Caco-2 (cell line): Measurements from ENCODE around the gene PHPT1. TPM values are rescaled to one million over a fixed set of nuclear protein-coding genes. Genes with fewer than 3 reads are reported as not detected.

Source experiments
- BruUV-seq: library from RNA; stranded (reverse); fragments of 400-500 nt; replicated peaks from 2 replicates; lab custom pipeline; 2021; lab: Mats Ljungman, UMichigan
- CTCF ChIA-PET: fragments of 300-600 bp; sonication (Branson Sonifier 250); formaldehyde crosslinking; loops from one replicate; lab custom pipeline; 2022; ENCODE audit warnings: antibody characterized with exemption; lab: Charles Lee
- POLR2A ChIA-PET: fragments of 300-600 bp; sonication (Branson Sonifier 250); formaldehyde crosslinking; loops from one replicate; lab custom pipeline; 2022; ENCODE audit warnings: antibody characterized with exemption; lab: Charles Lee
- DNase-seq, 2 experiments: peaks; one replicate each; pipeline versions ENCODE4 v3.0.0 to v3.0.0-alpha.2; 2020 to 2022
- H3K27me3 ChIP-seq: replicated peaks from 2 replicates; pipeline ENCODE4 v1.6.0; 2011; ENCODE audit warnings: low read length; ENCODE audit not compliant: control insufficient read depth, insufficient read depth
- H3K36me3 ChIP-seq: 2 replicates; pipeline ENCODE4 v1.5.1; 2011; ENCODE audit warnings: low read length; ENCODE audit not compliant: control insufficient read depth, insufficient read depth
- H3K4me1 ChIP-seq: fragments of 250-450 bp; sonication (Bioruptor Pico); 2 replicates; pipeline ENCODE4 v1.5.1; 2020; ENCODE audit warnings: mild to moderate bottlenecking
- H3K4me3 ChIP-seq: 2 replicates; pipeline ENCODE4 v1.5.1; 2011; ENCODE audit warnings: low read depth, mild to moderate bottlenecking, control low read depth, low read length
- H3K9me3 ChIP-seq: fragments of 250-450 bp; sonication (Bioruptor Pico); 2 replicates; pipeline ENCODE4 v1.5.1; 2020; ENCODE audit warnings: mild to moderate bottlenecking, moderate library complexity
- H3K27ac Mint-ChIP-seq: one replicate; pipeline ENCODE4 v1.8.0; 2022; ENCODE audit warnings: mixed read lengths; ENCODE audit not compliant: unreplicated experiment
- H3K27me3 Mint-ChIP-seq: one replicate; pipeline ENCODE4 v1.8.0; 2022; ENCODE audit warnings: mixed read lengths; ENCODE audit not compliant: insufficient read depth, unreplicated experiment
- H3K36me3 Mint-ChIP-seq: one replicate; pipeline ENCODE4 v1.8.0; 2022; ENCODE audit warnings: mild to moderate bottlenecking, mixed read lengths; ENCODE audit not compliant: insufficient read depth, unreplicated experiment
- H3K4me1 Mint-ChIP-seq: one replicate; pipeline ENCODE4 v1.8.0; 2022; ENCODE audit warnings: low read depth, mixed read lengths; ENCODE audit not compliant: unreplicated experiment
- H3K4me3 Mint-ChIP-seq: one replicate; pipeline ENCODE4 v1.8.0; 2022; ENCODE audit warnings: mild to moderate bottlenecking, moderate library complexity, mixed read lengths; ENCODE audit not compliant: unreplicated experiment
- H3K9me3 Mint-ChIP-seq: one replicate; pipeline ENCODE4 v1.8.0; 2022; ENCODE audit warnings: mixed read lengths; ENCODE audit not compliant: unreplicated experiment
- intact Hi-C: fragments of 100-400 bp; cut with micrococcal nuclease; formaldehyde crosslinking; loops from one replicate; pipeline ENCODE4 v1.10.0; 2022; ENCODE audit not compliant: unreplicated experiment
- total RNA-seq: library from RNA; stranded (reverse); gene quantifications from 2 replicates; pipeline ENCODE4 v1.2.3, GENCODE V29; 2022
- TF ChIP-seq, protein P1 (sequence below), 2 experiments: fragments of 200-600 bp in 1 of 2; IDR thresholded peaks; 1 replicate in 1 of 2; 2 replicates in 1 of 2; pipeline versions ENCODE4 v1.5.1 to v1.8.0; 2011 to 2022; ENCODE audit warnings: antibody characterized with exemption in 1 of 2, control low read depth in 1 of 2, inconsistent platforms in 1 of 2, low read depth in 1 of 2, low read length in 1 of 2, mild to moderate bottlenecking in 1 of 2, moderate library complexity in 1 of 2; ENCODE audit not compliant: insufficient read depth in 1 of 2, severe bottlenecking in 1 of 2, unreplicated experiment in 1 of 2

PHPT1 gene
- total RNA-seq, 1 experiment from 2014 or later = 105 TPM

DNA sequence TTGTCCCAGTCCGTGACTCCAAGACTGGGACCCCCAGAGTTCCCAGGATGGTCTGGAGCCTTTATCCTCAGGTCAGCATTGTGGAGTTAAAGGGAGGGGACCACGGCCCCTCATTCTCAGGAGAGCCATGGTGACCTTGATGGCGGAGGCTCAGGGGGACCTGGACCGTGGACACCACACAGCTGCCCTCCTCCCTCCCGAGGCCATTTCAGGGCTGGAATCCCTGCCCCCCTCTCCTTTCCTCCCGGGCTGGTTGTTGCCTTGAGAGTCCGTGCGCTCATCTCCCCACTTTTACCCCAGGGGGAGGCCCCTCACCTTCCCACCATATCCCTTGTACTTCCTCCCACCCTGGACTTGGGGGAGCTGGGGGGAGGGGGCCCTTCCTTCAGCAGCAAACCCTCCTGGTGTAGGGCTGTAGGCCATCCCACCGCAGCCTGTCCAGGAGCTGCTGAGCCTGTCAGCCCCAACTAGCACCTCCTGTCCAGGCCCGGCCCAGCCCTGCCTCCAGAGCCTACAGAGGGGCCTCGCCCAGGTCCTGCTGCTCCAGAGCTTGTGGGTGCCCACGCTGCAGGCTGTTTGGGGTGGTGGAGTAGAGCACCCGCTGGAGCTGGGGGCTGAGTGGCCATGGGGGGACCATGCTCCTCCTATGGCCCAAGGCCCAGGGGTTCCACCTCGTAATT is 21.3 kb upstream of the PHPT1 start:
- Mint-ChIP-seq H3K4me3 (no peak overlapping the region), H3K36me3 (peaks cover 78% of the 10 kb centered on the region), H3K27ac (no peak overlapping the region), H3K4me1 (no peaks in the 10 kb centered on the region), H3K9me3 (no peaks in the 10 kb centered on the region), H3K27me3 (no peaks in the 10 kb centered on the region)
- no TSS peak for BruUV-seq
- Histone ChIP-seq H3K9me3 (no peaks in the 10 kb centered on the region), H3K27me3 (no peaks in the 10 kb centered on the region), H3K4me3 (no peak overlapping the region), H3K36me3 (peaks cover 5% of the 10 kb centered on the region), H3K4me1 (no peaks in the 10 kb centered on the region)
- TF ChIP-seq, protein P1, sequence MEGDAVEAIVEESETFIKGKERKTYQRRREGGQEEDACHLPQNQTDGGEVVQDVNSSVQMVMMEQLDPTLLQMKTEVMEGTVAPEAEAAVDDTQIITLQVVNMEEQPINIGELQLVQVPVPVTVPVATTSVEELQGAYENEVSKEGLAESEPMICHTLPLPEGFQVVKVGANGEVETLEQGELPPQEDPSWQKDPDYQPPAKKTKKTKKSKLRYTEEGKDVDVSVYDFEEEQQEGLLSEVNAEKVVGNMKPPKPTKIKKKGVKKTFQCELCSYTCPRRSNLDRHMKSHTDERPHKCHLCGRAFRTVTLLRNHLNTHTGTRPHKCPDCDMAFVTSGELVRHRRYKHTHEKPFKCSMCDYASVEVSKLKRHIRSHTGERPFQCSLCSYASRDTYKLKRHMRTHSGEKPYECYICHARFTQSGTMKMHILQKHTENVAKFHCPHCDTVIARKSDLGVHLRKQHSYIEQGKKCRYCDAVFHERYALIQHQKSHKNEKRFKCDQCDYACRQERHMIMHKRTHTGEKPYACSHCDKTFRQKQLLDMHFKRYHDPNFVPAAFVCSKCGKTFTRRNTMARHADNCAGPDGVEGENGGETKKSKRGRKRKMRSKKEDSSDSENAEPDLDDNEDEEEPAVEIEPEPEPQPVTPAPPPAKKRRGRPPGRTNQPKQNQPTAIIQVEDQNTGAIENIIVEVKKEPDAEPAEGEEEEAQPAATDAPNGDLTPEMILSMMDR (IDR thresholded peaks at IDR 0.05; ENCODE audit: insufficient read depth in 1 of 2, low read depth in 1 of 2, low read length in 1 of 2, severe bottlenecking in 1 of 2, unreplicated experiment in 1 of 2) = no peak
- POLR2A ChIA-PET = no interaction called here
- DNase-seq = no peak
- CTCF ChIA-PET = no interaction called here
- intact Hi-C loops = no loop called here

DNA sequence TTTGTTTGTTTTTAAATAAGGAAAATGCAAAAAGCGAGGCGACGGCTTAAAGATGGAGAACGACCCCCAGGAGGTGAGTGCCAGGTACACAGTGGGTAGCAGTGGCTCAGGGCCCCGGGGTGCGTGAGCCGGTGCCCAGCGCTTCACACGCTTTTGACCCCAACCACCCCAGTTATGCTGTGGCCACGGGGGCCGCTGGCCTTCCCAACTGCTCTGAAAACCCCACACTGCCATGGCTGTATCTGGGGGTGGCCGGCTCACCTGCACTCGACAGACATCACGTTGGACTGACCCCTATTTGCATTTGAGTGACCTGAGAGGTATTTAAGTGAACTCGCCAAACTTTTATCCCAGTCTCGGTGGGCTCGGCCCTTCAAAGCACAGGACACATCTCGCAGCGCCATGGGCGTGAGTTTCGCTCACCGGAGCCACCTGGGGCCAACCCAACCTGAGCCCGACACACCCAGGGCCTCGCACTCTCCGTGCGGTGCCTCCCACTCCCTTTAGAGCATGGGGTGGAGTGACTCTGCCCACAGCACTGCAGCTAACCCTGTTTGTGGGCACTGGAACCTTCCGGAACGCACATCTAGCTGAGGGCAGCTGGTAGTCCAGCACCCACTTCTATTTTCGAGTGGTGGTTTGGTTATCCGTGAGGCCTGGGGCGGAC is 20.6 kb upstream of the PHPT1 start:
- no TSS peak for BruUV-seq
- CTCF ChIA-PET = interaction anchor here (1.3 kb wide), 1 partner anchor 13 kb away, joined by 5 read pairs; no protein-coding TSS in a partner anchor
- H3K27me3 Mint-ChIP-seq = no peaks in the 10 kb centered on the region

DNA sequence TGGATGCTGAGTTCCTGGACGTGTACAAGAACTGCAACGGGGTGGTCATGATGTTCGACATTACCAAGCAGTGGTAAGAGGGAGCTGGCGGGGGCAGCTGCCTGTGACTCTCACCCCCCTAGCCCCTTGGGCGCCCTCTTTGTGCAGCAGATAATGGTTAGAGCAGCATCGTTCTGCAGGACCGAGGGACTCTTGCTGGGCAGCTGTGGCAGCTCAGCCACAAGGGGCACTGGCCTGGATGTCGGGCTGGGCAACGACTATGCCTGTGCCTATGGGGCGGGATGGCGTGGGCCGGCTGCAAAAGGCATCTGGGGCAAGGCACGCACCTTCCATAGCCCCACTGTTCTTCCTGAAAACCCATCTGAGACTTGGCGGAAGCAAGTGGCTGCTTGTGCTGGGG is 19.8 kb upstream of the PHPT1 start:
- no TSS peak for BruUV-seq
- H3K4me3 ChIP-seq = no peak overlapping the region
- H3K4me1 ChIP-seq = no peaks in the 10 kb centered on the region
- intact Hi-C loops = no loop called here
- no peaks in the 10 kb centered on the region for H3K27me3 ChIP-seq
- peaks cover 6% of the 10 kb centered on the region for H3K36me3 ChIP-seq
- Mint-ChIP-seq H3K36me3 (peaks cover 73% of the 10 kb centered on the region), H3K27ac (no peak overlapping the region), H3K27me3 (no peaks in the 10 kb centered on the region), H3K4me1 (no peaks in the 10 kb centered on the region), H3K9me3 (no peaks in the 10 kb centered on the region), H3K4me3 (no peak overlapping the region)
- H3K9me3 ChIP-seq = no peaks in the 10 kb centered on the region
- POLR2A ChIA-PET = no interaction called here
- CTCF ChIA-PET = interaction anchor here (1.3 kb wide), 1 partner anchor 12 kb away, joined by 5 read pairs; no protein-coding TSS in a partner anchor
- TF ChIP-seq, protein P1 (IDR thresholded peaks at IDR 0.05; ENCODE audit: insufficient read depth in 1 of 2, low read depth in 1 of 2, low read length in 1 of 2, severe bottlenecking in 1 of 2, unreplicated experiment in 1 of 2) = no peak
- no peak for DNase-seq

More for the DNA sequence above, 20.6 kb upstream of the PHPT1 start:
- Mint-ChIP-seq H3K4me1 (no peaks in the 10 kb centered on the region), H3K4me3 (no peak overlapping the region), H3K9me3 (no peaks in the 10 kb centered on the region), H3K36me3 (peaks cover 73% of the 10 kb centered on the region), H3K27ac (no peak overlapping the region)
- no peak for DNase-seq
- POLR2A ChIA-PET = no interaction called here
- H3K9me3 ChIP-seq = no peaks in the 10 kb centered on the region
- TF ChIP-seq, protein P1 (IDR thresholded peaks at IDR 0.05; ENCODE audit: insufficient read depth in 1 of 2, low read depth in 1 of 2, low read length in 1 of 2, severe bottlenecking in 1 of 2, unreplicated experiment in 1 of 2) = no peak
- H3K27me3 ChIP-seq = no peaks in the 10 kb centered on the region
- no peaks in the 10 kb centered on the region for H3K4me1 ChIP-seq
- H3K36me3 ChIP-seq = peaks cover 5% of the 10 kb centered on the region
- no peak overlapping the region for H3K4me3 ChIP-seq
- intact Hi-C loops = no loop called here
